Measurements from ENCODE around the gene DNM3.
"Not testable (repeated sequence)": the region's sequence is repeated elsewhere in the genome, so short reads cannot be mapped to it uniquely, and the experiment has no call there.

Gene DNM3

GRCh38 chr1:172024516-172024915 lies 183.2 kb downstream of the DNM3 start:
- DNase-seq (ENCODE audit: low spot score): no peak

GRCh38 chr1:172024944-172025738 lies 183.8 kb downstream of the DNM3 start:
- not testable (repeated sequence) for DNase-seq (ENCODE audit: low spot score)

GRCh38 chr1:172040466-172040865 lies 199.2 kb downstream of the DNM3 start:
- no peak for DNase-seq (ENCODE audit: low spot score)

DNA sequence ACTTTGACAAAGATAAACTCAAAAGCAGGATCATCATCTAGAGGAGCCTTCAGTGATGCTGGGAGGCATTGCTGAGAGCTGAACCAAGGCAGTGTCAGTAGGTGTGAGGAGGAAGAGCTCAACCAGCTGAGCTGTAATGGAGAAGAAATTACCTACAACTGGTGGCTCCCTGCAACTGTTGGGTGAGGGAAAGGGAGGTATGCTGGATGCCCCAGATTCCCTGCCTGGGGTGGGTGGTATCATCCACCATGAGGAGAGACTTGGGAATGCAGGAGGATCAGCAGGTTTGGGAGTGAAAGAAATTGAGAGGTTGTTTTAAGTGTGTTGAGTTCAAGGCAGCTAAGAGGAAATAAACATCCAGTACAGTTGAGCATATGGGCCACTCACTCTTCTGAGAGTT lies 199.8 kb downstream of the DNM3 start:
- no peak for DNase-seq (ENCODE audit: low spot score)

DNA sequence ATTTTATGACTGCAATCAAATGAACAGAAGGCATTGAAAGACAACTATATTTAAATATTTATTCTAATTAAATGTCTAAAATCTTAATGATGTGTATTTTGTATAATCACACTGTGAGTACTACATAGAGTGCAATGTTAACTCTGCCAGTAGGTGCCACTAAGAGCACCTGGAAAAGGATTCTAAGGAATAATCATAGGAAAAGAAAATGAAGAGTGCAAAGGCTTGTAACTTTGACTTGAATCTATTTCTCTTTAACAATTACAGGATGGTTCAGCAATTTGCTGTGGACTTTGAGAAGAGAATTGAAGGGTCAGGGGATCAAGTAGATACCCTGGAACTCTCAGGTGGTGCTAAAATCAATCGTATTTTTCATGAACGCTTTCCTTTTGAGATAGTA lies 200.4 kb downstream of the DNM3 start:
- DNase-seq (ENCODE audit: low spot score): no peak

DNA sequence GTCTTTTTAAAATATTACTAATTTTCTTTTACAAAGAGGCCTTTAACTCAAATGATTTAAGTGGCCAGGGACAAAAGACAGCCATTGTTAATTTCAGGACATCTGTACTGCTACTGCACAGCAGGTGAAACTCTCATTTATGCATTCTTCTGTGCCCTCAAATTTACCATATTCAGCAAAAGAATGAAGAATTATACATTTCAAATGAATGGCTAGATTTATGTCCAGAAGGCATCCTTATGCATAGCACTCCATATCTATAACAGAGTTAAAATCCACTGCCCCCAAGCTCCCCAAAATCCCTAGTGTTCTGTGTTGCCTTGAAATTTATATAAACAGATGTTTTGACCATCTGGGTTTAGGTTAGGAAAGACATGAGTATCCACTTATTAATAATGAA lies 202.6 kb downstream of the DNM3 start:
- DNase-seq (ENCODE audit: low spot score): no peak

GRCh38 chr1:172051898-172052297 lies 210.6 kb downstream of the DNM3 start:
- DNase-seq (ENCODE audit: low spot score): no peak

- DNase-seq (ENCODE audit: low spot score): no peak
Measured at GRCh38 chr1:172054172-172054571, 212.9 kb downstream of the DNM3 start.

GRCh38 chr1:172055816-172056419 lies 214.6 kb downstream of the DNM3 start:
- DNase-seq (ENCODE audit: low spot score): not testable (repeated sequence)

DNA sequence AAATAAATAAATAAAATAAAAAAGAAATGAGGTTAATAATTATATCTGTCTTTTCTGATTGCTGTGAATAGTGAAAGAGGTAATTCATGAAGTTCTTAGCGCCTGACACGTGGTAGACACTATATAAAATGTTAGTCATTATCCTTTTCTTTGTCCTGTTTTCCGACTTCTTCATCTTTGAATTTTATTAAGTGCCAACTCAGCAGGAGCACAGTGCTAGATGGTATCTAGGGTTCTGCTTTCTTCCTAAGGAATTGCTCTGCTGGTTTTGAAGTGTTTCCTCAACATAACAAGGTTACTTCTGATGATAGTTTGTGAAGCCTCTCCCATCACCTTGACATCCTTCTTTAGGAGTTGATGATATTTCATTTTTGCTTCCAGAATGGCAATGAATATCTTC lies 227.0 kb downstream of the DNM3 start:
- DNase-seq (ENCODE audit: low spot score): no peak

DNA sequence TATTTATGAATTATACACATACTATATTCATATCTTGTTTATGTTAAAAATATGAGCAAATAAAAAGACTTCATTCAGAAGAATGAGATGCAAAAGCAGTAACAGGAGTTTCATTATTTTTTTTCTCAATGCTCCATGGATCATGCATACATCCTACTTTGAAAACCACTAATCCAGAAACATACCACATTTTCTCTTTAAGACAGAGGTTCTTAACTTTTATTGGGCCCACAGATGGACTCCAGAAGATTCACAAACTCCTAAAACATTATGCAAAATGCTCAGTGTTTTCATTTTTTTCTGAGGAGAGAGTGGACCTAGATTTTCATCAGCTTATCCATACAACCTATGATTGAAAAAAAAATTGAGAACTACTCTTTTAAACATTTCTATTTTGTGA lies 227.8 kb downstream of the DNM3 start:
- DNase-seq (ENCODE audit: low spot score): no peak

GRCh38 chr1:172069534-172069933 lies 228.2 kb downstream of the DNM3 start:
- DNase-seq (ENCODE audit: low spot score): no peak

DNA sequence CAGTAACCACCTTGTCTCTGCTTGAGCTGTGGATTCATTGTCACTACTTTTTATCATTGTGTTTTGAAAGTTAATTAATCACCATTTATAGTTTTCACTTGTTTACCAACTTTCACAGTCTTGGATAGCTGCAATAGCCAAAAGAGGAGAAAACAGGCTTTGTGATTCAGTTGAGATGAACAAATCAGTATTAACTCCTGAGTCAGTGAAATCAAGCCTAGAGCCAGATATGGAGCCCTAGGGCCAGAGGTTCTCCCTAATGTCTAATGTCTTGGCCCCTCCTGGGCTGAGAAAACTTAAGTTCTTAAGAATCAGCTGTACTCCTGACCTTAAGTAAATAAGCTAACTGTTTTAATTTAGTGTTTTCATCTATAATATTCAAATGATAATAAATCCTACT lies 228.8 kb downstream of the DNM3 start:
- no peak for DNase-seq (ENCODE audit: low spot score)

- no peak for DNase-seq (ENCODE audit: low spot score)
Measured at GRCh38 chr1:172071746-172072145, 230.4 kb downstream of the DNM3 start.

GRCh38 chr1:172079859-172080258 lies 238.6 kb downstream of the DNM3 start:
- DNase-seq (ENCODE audit: low spot score): not testable (repeated sequence)

DNA sequence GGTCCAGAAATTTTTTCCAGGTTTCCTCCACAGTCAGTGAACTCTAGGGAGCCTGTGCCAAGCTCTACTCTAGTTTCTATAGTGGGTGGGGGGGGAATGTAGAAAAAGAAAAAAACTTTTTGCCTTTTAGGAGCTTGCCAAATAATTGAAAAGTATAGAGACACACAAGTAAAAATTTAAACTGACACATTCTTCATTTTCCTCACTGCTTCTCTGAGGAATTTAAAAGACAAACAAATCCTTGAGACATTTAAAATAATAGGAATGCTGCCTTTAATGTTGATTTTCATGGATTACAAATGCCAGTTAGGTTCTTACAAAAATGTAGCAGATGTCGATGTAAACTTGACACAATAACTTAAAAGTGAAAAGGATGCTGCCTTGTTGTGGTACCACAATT lies 241.9 kb downstream of the DNM3 start:
- no peak for DNase-seq (ENCODE audit: low spot score)

DNA sequence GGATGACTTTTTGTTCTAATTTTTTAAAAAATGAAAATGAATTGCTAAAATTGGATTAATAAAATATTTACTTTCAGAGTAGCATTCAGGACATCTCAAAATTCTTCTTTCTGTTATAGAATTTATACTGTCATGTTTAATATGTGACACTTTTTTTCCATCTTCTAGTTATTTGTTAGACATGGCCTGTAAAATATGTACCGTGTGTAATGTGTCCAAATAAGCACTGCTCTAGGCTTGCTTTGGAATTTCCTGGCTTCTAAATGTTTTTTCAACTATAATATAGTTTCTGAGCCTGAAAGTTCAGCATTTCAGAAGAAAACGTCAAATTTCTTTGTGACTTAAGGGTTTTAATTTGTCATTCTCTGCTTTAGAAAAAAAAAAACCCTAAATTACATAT lies 243.6 kb downstream of the DNM3 start:
- no peak for DNase-seq (ENCODE audit: low spot score)

- DNase-seq (ENCODE audit: low spot score): no peak
Measured at GRCh38 chr1:172085317-172085716, 244.0 kb downstream of the DNM3 start.

DNA sequence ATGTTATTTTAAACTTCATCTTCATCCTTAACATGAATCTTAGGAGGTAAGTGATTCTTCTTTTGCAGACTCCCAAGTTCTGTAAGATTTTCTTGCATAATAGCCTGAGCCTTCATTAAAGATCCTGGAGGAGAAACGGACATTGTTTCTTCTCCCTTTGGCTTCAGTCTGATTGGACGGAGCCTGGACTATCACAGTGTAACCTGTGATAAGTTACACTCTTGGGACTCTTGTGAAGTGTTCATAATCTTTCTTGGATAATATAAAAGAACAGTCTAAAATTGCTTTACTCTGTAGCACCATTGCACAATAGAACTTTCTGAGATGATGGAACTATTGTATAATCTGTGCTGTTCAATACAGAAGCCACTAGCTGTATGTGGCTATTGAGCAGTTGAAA lies 244.8 kb downstream of the DNM3 start:
- no peak for DNase-seq (ENCODE audit: low spot score)

GRCh38 chr1:172088256-172088655 lies 247.0 kb downstream of the DNM3 start:
- no peak for DNase-seq (ENCODE audit: low spot score)

DNA sequence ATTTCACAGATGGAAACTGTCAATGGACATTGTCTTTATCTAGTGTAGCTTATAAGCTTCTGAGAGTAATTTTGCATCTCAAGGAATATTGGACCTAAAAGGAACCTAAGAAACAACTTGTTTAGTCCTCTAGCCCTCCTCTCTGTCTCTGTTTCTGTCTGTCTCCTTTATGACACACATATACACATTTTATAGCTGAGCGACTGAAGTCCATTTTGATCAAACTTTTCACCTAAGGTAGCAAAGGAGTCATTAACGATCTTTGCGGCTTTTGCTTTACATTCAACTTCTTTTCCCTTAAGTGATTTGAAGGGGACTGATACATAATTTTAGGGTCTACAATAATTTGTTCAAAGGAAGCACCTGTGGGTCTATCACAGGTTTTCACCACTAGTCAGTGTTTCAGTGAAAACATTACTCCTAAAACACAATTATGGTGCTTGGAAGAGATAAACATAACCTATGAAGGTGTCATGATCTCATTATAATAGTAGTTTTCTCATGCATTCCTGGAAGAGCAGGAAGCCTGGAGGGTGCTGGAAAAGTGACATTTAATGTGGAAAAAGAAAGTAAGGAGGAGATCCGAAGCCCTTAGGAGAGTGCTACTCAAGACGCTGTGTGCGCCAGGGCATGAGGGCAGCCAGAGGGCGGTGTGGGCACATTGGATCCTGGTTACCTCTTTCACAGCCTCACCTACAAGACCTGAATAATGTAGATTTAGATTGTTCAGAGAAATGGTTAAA lies 248.6 kb downstream of the DNM3 start:
- no peak for DNase-seq (ENCODE audit: low spot score)

GRCh38 chr1:172090511-172090817 lies 249.2 kb downstream of the DNM3 start:
- DNase-seq (ENCODE audit: low spot score): no peak

- no peak for DNase-seq (ENCODE audit: low spot score)
Measured at GRCh38 chr1:172095846-172096245, 254.5 kb downstream of the DNM3 start.
